GM21447 (cell line): ENCODE results near the gene DUSP22.

Source experiments
- ATAC-seq: cut with Tn5 transposase; IDR thresholded peaks from one replicate; pipeline ENCODE4 v1.9.1; 2021; ENCODE audit not compliant: unreplicated experiment

DUSP22 gene

GRCh38 chr6:336159-337114 lies 44.1 kb downstream of the DUSP22 start:
- ATAC-seq = peak; percentile 36

- no peak for ATAC-seq
These were observed 45.6 kb downstream of the DUSP22 start for GRCh38 chr6:337805-338368.

DNA sequence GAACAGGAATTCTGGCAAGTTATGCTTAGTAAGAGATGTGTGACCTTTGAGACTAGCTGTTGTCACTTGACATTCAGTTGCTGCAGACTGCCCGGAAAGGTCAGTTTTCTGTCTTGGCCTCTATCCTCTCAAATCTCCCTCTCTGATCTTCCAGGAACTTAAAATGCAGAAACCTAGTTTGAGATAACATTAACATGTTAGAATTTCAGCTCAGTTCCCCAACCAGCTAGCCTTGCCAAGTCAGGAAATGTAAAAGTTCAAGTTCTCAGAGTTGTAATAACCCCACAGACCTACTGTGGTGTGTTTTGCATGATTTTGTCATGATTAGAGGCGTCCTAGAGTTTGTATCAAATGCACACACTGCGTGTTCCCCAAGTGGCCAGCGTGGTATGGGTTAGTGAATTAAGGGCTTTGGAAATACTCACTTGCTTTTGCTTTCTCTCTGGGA lies 46.6 kb downstream of the DUSP22 start:
- ATAC-seq = no peak

DNA sequence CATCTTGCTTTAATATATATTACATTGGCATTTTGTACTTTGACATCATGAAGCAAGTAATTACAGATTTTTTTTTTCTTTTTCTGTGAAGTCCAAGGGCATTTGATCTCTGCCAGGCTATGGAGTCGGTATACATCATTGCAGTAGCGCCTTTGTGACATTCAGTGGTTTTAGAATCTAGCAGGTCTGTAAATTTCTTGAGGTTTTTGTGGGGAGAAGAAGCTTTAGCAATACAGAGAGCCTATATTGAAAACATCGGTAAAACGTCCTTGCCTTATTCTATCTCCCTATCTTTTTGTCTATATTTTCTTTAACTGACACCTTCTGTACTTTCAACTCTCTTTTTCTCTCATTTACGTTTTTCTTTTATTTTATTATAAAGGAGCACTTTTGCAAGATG lies 47.2 kb downstream of the DUSP22 start:
- ATAC-seq = no peak

- ATAC-seq = no peak
These were observed 48.1 kb downstream of the DUSP22 start for GRCh38 chr6:340186-340955.

DNA sequence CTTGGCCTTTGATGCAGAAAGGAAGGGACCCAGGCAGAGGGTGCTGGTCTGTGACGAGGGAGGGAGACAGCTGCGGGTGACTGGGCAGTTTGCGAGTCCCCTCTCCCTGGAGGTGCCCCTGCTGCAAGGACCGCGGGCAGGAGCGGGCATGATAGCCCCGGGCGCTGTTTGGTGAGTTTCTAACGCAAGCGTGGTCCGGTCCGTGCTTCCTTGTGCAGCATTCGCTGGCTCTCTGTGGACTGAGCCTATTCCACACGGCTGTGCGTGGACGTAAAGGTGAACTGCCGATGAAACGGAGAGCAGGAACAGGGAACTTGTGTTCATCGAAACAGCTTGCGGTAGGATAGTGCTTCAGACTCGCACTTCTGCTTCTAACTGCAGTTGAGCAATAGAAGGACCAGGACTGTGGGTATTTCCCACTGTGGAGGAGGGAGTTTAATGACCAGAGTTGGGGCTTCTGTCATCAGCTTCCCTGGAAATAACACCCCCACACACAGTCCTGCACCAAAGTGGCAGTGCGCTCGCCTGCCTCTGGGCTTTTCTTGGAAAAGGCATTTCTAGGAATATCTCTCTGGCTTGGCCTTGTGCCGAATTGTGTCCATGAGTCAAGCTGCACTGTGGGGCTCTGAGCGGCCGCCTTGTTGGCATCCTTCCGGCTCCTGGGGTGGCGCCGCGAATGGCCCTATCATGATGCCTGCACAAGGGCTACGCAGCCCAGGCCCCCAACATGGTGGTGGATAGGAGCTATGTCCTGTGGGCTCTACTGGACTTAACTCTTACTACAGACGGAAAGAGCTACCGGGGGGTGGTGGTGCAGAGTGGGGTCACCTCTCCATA lies 48.9 kb downstream of the DUSP22 start:
- ATAC-seq = peak; percentile 39

DNA sequence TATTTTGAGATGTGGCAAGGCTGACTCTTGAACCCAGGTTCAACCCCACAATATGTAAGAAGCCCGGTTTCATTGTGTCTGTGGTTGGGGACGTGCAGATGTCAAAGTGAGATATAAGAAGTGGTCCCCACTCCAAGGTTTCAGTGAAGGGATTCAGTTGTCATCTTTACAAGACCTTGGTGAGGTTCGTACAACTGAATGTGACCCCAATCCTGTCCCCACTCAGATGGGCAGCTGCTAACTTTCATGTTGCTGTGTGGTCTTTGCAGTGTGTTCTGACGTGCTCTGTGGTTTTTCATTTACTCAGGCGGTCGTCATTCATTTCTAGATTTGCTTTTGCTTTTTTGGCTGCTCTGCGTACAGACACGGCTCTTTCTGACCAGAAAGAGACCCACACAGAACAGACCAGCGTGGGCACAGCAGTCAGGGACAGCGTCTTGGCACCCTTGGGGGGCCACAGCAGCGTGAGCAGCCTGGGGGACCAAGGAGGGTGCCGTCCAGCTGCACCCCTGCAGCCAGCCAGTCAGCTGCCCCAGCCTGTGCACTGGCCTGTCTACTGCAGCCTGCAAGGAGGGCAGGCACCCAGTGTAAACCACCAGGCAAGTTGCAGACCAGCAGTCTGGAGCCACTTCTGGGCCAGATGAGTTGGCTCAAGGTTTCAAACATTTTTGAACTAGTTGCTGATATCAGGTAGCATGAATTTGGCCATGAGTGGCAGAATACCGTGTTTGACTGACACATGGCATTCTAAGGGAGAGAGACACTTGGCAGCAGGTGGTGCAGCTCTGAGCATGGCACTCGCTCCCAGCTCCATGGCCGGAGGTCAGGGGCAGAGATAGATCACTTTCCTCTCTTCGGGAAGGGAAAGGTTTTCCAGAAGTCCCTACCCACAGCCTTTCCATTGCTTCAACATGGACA lies 49.9 kb downstream of the DUSP22 start:
- peak; percentile 52 for ATAC-seq

DNA sequence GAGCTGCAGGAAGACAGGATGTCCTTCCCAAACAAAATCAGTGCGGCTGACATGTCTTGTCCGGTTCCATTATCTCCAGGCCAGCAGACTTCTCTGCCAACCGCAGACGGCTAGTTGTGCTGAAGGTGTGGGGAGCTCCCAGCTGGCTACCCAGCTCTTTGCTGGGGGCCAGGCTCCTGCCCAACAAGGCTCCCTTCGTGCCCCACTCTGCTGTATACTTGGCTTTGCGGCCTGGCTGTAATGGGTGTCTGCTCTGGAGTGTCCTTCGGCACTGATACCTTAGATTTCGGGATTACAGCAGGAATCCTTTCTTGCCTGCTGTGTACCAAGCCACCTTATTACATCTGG lies 50.5 kb downstream of the DUSP22 start:
- ATAC-seq = no peak

DNA sequence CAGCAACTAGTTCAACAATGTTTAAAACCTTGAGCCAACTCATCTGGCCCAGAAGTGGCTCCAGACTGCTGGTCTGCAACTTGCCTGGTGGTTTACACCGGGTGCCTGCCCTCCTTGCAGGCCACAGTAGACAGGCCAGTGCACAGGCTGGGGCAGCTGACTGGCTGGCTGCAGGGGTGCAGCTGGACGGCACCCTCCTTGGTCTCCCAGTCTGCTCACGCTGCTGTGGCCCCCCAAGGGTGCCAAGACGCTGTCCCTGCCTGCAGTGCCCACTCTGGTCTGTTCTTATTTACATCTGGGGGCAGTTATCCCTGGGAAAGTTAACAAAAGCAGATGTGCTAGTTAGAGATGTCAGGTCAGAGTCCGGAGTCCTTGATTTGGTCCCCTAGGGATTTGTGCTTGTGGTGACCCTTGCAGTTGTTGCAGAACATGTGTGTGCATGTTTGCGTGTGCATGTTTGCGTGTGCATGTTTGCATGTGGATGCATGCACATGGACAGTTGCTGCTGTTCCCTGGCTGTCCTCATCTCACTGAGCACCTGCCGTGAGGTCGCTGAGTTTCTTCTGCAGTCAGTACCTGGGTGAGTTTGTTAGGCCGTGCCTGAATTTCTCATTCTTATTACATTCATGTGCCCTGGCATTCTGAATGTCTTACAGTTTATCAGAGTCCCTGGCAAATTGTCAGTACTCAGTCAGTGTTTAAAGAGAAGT lies 51.1 kb downstream of the DUSP22 start:
- no peak for ATAC-seq

DNA sequence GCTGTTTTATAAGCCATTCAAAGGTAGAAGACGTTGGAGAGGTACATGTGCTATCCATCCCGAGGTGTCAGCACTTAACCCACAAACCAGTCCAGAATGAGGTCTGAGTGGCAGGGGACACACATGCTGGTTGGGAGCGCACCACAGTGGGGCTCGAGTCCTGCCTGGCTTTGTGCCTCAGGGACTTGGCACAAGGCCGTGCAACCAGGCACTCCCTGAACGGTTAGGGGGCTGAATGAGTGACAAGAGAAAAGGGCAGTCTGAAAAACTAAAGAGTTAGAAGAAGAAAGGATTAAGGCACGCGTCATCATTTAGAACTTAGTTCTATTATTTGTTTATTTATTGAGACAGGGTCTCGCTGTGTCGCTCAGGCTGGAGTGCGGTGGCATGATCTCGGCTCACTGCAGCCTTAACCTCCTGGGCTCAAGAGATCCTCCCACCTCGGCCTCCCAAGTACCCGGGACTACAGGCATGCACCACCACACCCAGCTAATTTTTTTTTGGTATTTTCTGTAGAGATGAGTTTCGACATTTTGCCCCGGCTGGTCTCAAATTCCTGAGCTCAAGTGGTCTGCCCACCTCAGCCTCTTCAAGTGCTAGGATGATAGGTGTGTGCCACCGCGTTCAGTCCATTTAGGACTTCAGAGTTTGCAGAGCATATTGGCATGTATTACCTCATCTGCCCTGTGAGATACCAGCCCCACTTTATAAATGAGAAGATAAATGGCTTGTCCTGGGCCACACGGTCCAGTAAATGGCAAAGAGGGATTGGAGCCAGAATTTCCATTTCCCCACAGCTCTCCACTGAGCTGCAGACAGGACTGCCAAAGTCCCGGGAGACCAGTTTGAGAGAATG lies 51.9 kb downstream of the DUSP22 start:
- no peak for ATAC-seq

DNA sequence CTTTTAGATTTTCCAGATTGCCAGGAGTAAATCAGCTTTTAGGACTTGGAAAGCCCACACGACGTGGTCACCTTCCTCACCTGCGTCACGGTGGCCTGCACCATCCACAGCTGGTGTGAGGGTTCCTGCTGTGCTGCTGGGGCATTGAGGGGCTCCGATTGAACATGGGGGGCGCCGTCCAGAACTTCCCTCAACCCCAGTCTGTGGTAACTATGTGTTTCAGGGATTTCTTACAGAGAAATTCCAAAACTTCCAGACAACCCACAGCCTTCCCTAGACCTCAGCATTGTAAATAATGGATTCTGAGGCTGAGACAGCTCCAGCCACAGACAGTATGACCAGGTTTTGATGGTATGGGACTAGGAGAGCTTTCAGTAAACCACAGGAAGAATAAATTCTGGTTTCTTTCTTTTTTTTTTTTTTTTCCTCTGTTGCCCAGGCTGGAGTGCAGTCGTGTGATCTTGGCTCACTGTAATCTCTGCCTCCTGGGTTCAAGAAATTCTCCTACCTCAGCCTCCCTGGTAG lies 52.6 kb downstream of the DUSP22 start:
- no peak for ATAC-seq

- ATAC-seq = no peak
These were observed 53.6 kb downstream of the DUSP22 start for GRCh38 chr6:345747-346385.

DNA sequence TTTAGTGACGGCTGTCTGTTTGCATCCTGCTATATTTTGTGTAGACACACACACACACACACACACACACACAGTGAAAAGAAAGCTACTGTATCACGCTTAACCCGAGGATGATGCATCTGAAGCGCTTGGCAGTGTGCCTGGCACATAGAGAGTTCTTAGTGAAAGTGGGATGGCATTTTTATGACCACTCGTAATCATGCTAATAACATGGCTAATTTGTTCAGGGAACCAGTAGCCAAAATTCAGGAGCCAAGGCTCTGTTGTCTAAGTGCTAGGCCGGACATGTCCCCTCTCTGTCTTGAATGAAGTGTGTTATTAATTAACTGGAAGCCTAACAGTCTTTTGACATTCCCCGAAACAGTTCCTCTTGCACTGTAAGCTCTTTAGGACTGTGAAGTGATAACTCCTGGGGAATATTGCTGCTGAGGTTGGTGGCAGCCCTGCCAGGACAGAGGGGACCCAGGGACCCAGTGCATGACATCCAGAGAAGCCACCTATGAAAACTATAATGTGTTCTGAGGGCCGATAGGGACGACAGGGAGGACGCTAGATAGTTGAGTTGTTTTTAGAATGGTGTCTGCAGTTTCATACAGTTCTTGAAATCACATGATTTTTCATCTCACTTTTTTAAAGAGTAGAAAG lies 54.2 kb downstream of the DUSP22 start:
- ATAC-seq = no peak

DNA sequence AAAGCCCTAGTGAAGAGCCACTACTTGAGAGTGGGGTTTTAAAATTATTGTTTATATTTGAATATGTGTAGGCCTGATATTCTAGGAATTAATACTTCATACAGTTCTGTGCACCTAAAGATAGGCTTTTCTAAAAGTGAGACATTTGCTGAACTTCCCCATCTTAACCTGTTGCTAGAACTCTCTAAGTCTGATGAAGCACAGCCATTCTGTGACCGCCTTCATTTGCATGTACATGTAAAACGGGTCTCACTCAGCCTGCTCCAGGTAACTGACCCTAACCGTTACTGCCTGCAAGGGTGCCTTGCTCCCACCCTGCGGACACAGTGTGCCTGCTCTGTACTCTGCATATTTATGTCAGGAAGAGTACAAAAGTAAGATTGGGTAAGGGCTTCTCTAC lies 54.9 kb downstream of the DUSP22 start:
- peak; percentile 83 for ATAC-seq

GRCh38 chr6:347951-348859 lies 55.9 kb downstream of the DUSP22 start:
- no peak for ATAC-seq

DNA sequence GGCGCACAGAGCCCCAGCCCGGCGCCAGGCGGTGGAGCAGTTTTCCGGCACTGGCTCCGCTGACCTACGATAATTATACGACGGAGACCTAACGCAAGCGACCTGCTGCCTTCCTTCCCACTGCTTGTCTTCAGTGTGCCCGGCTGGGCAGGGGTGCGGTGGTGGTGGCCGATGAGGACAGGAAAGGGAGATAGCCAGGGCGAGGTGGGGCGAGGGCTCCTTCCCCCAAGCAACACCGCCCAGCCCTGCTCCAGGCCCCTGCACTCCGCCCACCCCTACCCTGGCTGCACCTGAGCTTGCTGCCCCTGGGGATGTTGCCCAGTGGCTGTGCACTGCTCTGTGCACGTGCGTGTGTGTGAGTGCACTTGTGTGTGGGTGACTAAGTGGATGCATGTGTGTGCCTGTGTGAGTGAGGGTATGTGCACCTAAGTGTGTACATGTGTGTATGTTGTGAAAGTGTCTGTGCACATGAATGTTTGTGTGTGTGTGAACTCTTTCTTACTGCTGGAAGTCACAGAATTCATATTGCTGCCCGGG lies 56.6 kb downstream of the DUSP22 start:
- no peak for ATAC-seq
